Spleen (tissue), 11 donors: Measurements from ENCODE around the gene ANKRD35. TPM values are rescaled to one million over a fixed set of nuclear protein-coding genes. Genes with fewer than 3 reads are reported as not detected.
A peak's percentile ranks its signal among the peaks of the same experiment; 100 is the strongest.

Source experiments
- DNase-seq: peaks from one replicate; pipeline ENCODE4 v3.0.0-alpha.2; 2020
- H3K27ac ChIP-seq, 8 donors: fragments of 200-600 bp; sonication (generic) in 7 of 8; 1 replicate in 4 of 8; 2 replicates in 4 of 8; pipeline versions ENCODE4 v1.5.0 to v1.8.0; 2016 to 2021; ENCODE audit warnings: inconsistent platforms in 4 of 8, mild to moderate bottlenecking in 4 of 8, moderate library complexity in 1 of 8
- H3K27me3 ChIP-seq, 7 donors: fragments of 200-600 bp; sonication (generic) in 6 of 7; replicated peaks in 1 of 7; 1 replicate in 4 of 7; 2 replicates in 3 of 7; pipeline versions ENCODE4 v1.5.0 to v1.8.0; 2016 to 2021; ENCODE audit warnings: inconsistent platforms in 3 of 7, mild to moderate bottlenecking in 1 of 7
- H3K36me3 ChIP-seq, 6 donors: fragments of 200-600 bp; sonication (generic) in 5 of 6; 1 replicate in 4 of 6; 2 replicates in 2 of 6; pipeline versions ENCODE4 v1.5.0 to v1.8.0; 2016 to 2021; ENCODE audit warnings: inconsistent platforms in 2 of 6
- H3K4me1 ChIP-seq, 6 donors: fragments of 200-600 bp; sonication (generic) in 5 of 6; 1 replicate in 3 of 6; 2 replicates in 3 of 6; pipeline versions ENCODE4 v1.5.0 to v1.8.0; 2016 to 2021; ENCODE audit warnings: inconsistent platforms in 3 of 6
- H3K4me3 ChIP-seq, 8 donors: fragments of 200-600 bp; sonication (generic) in 7 of 8; 1 replicate in 4 of 8; 2 replicates in 4 of 8; pipeline versions ENCODE4 v1.5.0 to v1.8.0; 2016 to 2021; ENCODE audit warnings: inconsistent platforms in 4 of 8, mild to moderate bottlenecking in 4 of 8, moderate library complexity in 2 of 8
- H3K9me3 ChIP-seq, 8 donors: fragments of 200-600 bp; sonication (generic) in 7 of 8; 1 replicate in 4 of 8; 2 replicates in 4 of 8; pipeline versions ENCODE4 v1.5.0 to v1.8.0; 2016 to 2021; ENCODE audit warnings: inconsistent platforms in 4 of 8
- POLR2A ChIP-seq, 3 donors: fragments of 450-650 bp; IDR thresholded peaks; one replicate each; pipeline ENCODE4 v1.5.1; 2017; ENCODE audit warnings: antibody characterized with exemption in 3 of 3, mild to moderate bottlenecking in 1 of 3
- POLR2AphosphoS5 ChIP-seq, 3 donors: sonication (generic); formaldehyde crosslinking; IDR thresholded peaks; one replicate each; pipeline ENCODE4 v1.5.1; 2017; ENCODE audit warnings: antibody characterized with exemption in 3 of 3
- WGBS, 5 donors: extraction: QIAGEN DNeasy Blood & Tissue Kit in 3 of 5; methylation state at CpG; one replicate each; pipeline versions ENCODE4 v1.1.5 to v1.1.7; 2013 to 2018; 5-methylcytosine and 5-hydroxymethylcytosine counted together
- intact Hi-C: fragments of 100-400 bp; cut with DNase I; formaldehyde crosslinking; loops from one replicate; pipeline ENCODE4 v1.15.0; 2023; ENCODE audit warnings: low total_unique reads
- polyA plus RNA-seq, 3 donors: library from polyadenylated mRNA; stranded (reverse); fragments of 200-250 nt; gene quantifications; one replicate each; pipeline ENCODE4 v1.2.1, GENCODE V29; 2013
- total RNA-seq, 7 donors: library from RNA; depleted of rRNA in 3 of 7; stranded (reverse); fragments of >200 nt in 3 of 7; fragmentation: NEBNext Ultra II Directional in 4 of 7; extraction: Animal tissue kit (Norgen Biotek cat#: 25700) in 4 of 7; gene quantifications; one replicate each; pipeline versions ENCODE4 v1.1.0 to v1.2.1, GENCODE V29; 2016 to 2021
- TF ChIP-seq, protein P1 (sequence below), 11 experiments: fragments of 200-600 bp in 7 of 11; fragments of 450-650 bp in 4 of 11; sonication (generic) in 4 of 11; IDR thresholded peaks in 8 of 11; conservative IDR thresholded peaks in 3 of 11; 1 replicate in 7 of 11; 2 replicates in 4 of 11; pipeline versions ENCODE4 v1.4.0 to v1.8.0; 2016 to 2021; ENCODE audit warnings: antibody characterized with exemption in 11 of 11, inconsistent platforms in 4 of 11, mild to moderate bottlenecking in 1 of 11
- donor health status: healthy with polysubstance abuse.
- donor health status: DM: no; HTN: no; CAD: no; lungs with moderate emphysema.
- donor health status: DM: no; HTN: no; CAD: no.
- donor health status: Bipolar disorder and iron deficiency.
- donor health status: healthy.
- donor health status: DM: no; HTN: no; CAD: no.
- donor health status: DM: yes; HTN: yes; CAD: no.

ANKRD35 gene
- total and polyA plus RNA-seq, 10 donors: 0.26 to 1.3 (median 0.49) TPM

DNA sequence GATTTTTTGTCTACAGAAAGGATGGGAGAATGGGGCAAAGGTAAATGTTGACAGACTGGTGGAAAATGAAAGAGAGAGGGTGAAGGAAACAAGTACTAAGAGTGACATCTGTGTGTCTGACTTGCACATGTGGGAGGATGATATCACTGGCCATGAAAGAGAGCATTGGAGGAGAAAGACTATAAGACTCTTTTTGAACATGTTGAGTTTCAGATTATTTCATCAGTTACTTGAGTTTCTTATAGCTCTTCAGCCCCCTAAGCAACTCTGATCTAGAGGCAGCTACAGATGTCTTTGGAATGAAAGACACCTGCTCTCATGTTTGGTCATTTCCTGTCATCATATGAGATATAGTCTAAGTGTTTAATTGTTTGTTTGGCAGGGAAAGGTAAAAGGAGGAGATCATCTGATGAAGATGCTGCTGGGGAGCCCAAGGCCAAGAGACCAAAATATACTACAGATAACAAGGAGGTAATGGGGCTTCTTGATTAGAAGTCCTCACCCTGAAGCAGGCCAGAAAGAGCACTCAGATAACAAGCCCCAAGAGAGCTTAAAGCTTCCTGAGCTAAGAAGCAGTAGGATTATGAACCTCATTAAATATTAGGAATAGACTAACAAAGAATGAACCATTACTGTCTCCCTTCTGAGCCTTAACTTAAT is 57.2 kb downstream of the ANKRD35 start:
- peaks cover 7 to 79% (median 74%) of the 10 kb centered on the region in 6 donors for H3K36me3 ChIP-seq
- no peak overlapping the region for H3K4me3 ChIP-seq
- H3K27me3 ChIP-seq: no peaks in the 10 kb centered on the region
- no peaks in the 10 kb centered on the region for H3K9me3 ChIP-seq
- TF ChIP-seq POLR2A (IDR thresholded peaks at IDR 0.05) (no peak), POLR2AphosphoS5 (IDR thresholded peaks at IDR 0.05) (no peak)
- TF ChIP-seq, protein P1, sequence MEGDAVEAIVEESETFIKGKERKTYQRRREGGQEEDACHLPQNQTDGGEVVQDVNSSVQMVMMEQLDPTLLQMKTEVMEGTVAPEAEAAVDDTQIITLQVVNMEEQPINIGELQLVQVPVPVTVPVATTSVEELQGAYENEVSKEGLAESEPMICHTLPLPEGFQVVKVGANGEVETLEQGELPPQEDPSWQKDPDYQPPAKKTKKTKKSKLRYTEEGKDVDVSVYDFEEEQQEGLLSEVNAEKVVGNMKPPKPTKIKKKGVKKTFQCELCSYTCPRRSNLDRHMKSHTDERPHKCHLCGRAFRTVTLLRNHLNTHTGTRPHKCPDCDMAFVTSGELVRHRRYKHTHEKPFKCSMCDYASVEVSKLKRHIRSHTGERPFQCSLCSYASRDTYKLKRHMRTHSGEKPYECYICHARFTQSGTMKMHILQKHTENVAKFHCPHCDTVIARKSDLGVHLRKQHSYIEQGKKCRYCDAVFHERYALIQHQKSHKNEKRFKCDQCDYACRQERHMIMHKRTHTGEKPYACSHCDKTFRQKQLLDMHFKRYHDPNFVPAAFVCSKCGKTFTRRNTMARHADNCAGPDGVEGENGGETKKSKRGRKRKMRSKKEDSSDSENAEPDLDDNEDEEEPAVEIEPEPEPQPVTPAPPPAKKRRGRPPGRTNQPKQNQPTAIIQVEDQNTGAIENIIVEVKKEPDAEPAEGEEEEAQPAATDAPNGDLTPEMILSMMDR (IDR thresholded peaks at IDR 0.05 in 8 of 11, conservative IDR thresholded peaks at IDR 0.05 in 3 of 11): no peak
- H3K27ac ChIP-seq: no peak overlapping the region
- DNase-seq: no peak
- intact Hi-C loops: no loop called here
- peaks cover 10 to 39% (median 19%) of the 10 kb centered on the region in 6 donors for H3K4me1 ChIP-seq

DNA sequence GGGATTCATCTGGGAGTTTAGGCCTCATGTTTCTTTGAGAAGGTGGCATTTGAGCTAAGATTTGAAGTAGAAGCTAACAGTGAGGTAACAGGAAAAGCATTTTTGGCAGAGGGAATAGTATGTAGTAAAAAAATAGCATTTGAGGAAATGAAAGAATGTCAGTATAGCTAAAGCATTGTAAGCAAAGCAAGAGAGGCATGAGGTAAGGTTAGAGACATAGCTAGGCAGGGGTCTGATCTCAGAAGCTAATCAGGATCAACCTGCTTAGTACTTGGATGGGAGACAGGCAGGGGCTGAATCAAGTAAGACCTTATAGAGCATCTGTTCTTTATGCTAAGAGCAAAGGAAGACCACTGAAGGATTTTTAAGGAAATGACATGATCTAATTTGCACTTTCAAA is 57.7 kb downstream of the ANKRD35 start:
- intact Hi-C loops: no loop called here
- peaks cover 10 to 39% (median 19%) of the 10 kb centered on the region in 6 donors for H3K4me1 ChIP-seq
- peaks cover 2 to 74% (median 69%) of the 10 kb centered on the region in 6 donors for H3K36me3 ChIP-seq
- H3K27me3 ChIP-seq: no peaks in the 10 kb centered on the region
- no peak overlapping the region for H3K27ac ChIP-seq
- no peaks in the 10 kb centered on the region for H3K9me3 ChIP-seq
- DNase-seq: no peak
- no peak overlapping the region for H3K4me3 ChIP-seq
- no peak for TF ChIP-seq POLR2A (IDR thresholded peaks at IDR 0.05)

DNA sequence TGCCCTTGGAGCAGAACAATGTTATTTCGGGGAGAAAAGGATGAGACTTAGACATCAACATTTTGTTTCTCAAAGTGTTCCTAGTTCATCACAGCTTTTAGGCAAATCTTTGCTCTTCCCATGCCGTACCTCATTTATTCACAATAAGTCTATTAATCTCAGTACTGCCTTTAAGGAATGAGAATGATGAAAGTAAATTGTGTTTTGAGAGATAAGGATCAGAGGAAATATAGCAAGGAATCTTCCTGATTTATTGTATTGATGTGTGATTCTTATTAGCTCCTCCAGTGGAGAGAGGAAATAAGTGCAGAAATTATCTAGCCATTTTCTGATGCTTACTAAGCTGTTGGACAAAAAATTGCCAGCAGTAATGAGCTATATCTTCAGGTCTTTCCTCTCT is 59.6 kb downstream of the ANKRD35 start:
- TF ChIP-seq POLR2A (IDR thresholded peaks at IDR 0.05) (no peak), POLR2AphosphoS5 (IDR thresholded peaks at IDR 0.05) (no peak)
- TF ChIP-seq, protein P1 (IDR thresholded peaks at IDR 0.05 in 8 of 11, conservative IDR thresholded peaks at IDR 0.05 in 3 of 11): no peak
- DNase-seq: no peak
- Histone ChIP-seq H3K27ac (no peak overlapping the region), H3K36me3 (peaks cover 0 to 54% (median 50%) of the 10 kb centered on the region in 6 donors), H3K27me3 (no peaks in the 10 kb centered on the region), H3K9me3 (no peaks in the 10 kb centered on the region), H3K4me1 (peaks cover 10 to 45% (median 21%) of the 10 kb centered on the region in 6 donors), H3K4me3 (peak overlapping the region in 1 of 8 donors; percentile 95)
- intact Hi-C loops: no loop called here
- 91 to 100% (median 95%) methylated on average over 2 of the region's 2 CpGs for WGBS, 5 donors

DNA sequence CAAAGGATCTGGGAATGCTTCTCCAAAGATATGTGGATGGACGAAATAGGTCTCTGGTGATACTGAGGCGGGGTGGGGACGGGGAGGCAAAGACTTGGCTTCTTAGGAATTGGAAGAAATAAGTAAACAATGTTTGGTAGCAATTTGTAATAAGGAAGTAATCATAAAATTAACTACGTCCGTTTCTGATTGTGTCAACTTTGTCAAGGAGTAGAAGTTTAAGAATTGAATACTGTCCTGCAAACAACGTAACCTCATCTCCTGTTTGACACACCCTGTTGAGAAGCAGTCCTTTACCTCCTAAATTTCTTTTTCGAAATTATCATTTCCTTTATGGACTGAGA is 61.2 kb downstream of the ANKRD35 start:
- intact Hi-C loops: no loop called here
- TF ChIP-seq, protein P1 (IDR thresholded peaks at IDR 0.05 in 8 of 11, conservative IDR thresholded peaks at IDR 0.05 in 3 of 11): no peak
- TF ChIP-seq POLR2AphosphoS5 (IDR thresholded peaks at IDR 0.05) (no peak), POLR2A (IDR thresholded peaks at IDR 0.05) (no peak)
- no peaks in the 10 kb centered on the region for H3K9me3 ChIP-seq
- H3K4me3 ChIP-seq: peak overlapping the region; percentile 68 to 95 (median 78)
- peaks cover 10 to 48% (median 21%) of the 10 kb centered on the region in 6 donors for H3K4me1 ChIP-seq
- WGBS, 5 donors: 0 to 1% (median 0%) methylated on average over 7 of the region's 7 CpGs
- peaks cover 0 to 39% (median 35%) of the 10 kb centered on the region in 6 donors for H3K36me3 ChIP-seq
- H3K27me3 ChIP-seq: no peaks in the 10 kb centered on the region
- H3K27ac ChIP-seq: peak overlapping the region; percentile 75 to 96 (median 93)
- no peak for DNase-seq
